A673 (cell line): ENCODE measurements around the gene NPRL2. TPM values are rescaled to one million over a fixed set of nuclear protein-coding genes. Genes with fewer than 3 reads are reported as not detected.

Experiments
- BruUV-seq: library from RNA; stranded (reverse); fragments of 400-500 nt; replicated peaks from 2 replicates; lab custom pipeline; 2021; lab: Mats Ljungman, UMichigan
- CTCF ChIA-PET: fragments of 300-600 bp; sonication (Branson Sonifier 250); formaldehyde crosslinking; loops from one replicate; lab custom pipeline; 2022; ENCODE audit warnings: antibody characterized with exemption; lab: Charles Lee
- POLR2A ChIA-PET: fragments of 300-600 bp; sonication (Branson Sonifier 250); formaldehyde crosslinking; loops from one replicate; lab custom pipeline; 2022; ENCODE audit warnings: antibody characterized with exemption; ENCODE audit not compliant: low non-redundant PET; lab: Charles Lee
- DNase-seq: peaks from one replicate; pipeline ENCODE4 v3.0.0-alpha.2; 2015; ENCODE audit warnings: low spot score
- H3K27ac ChIP-seq: fragments of 200-600 bp; sonication (generic); 2 replicates; pipeline ENCODE4 v1.5.1; 2016; ENCODE audit warnings: mixed run types, low read depth, mild to moderate bottlenecking, mixed read lengths, antibody characterized with exemption, low read length; ENCODE audit not compliant: poor library complexity, severe bottlenecking
- H3K27me3 ChIP-seq: fragments of 200-600 bp; sonication (generic); replicated peaks from 2 replicates; pipeline ENCODE4 v1.6.1; 2017; ENCODE audit warnings: mixed run types, low read depth, mild to moderate bottlenecking, mixed read lengths, antibody characterized with exemption, low read length; ENCODE audit not compliant: insufficient read depth, poor library complexity
- H3K36me3 ChIP-seq: fragments of 200-600 bp; sonication (generic); 2 replicates; pipeline ENCODE4 v1.6.1; 2016; ENCODE audit warnings: mixed run types, mild to moderate bottlenecking, mixed read lengths, antibody characterized with exemption, low read length; ENCODE audit not compliant: insufficient read depth, poor library complexity, severe bottlenecking
- H3K4me1 ChIP-seq: fragments of 200-600 bp; sonication (generic); 2 replicates; pipeline ENCODE4 v1.6.1; 2017; ENCODE audit warnings: mixed run types, mild to moderate bottlenecking, mixed read lengths, antibody characterized with exemption, low read length; ENCODE audit not compliant: insufficient read depth, poor library complexity, severe bottlenecking
- H3K4me3 ChIP-seq: fragments of 200-600 bp; sonication (generic); 2 replicates; pipeline ENCODE4 v1.5.1; 2016; ENCODE audit warnings: low read depth, mixed run types, mild to moderate bottlenecking, mixed read lengths, low read length; ENCODE audit not compliant: poor library complexity, severe bottlenecking
- H3K9me3 ChIP-seq: fragments of 200-600 bp; sonication (generic); 2 replicates; pipeline ENCODE4 v1.6.1; 2016; ENCODE audit warnings: mixed run types, low read depth, mild to moderate bottlenecking, mixed read lengths, antibody characterized with exemption, low read length; ENCODE audit not compliant: poor library complexity, severe bottlenecking
- EZH2 ChIP-seq: fragments of 200-600 bp; sonication (generic); IDR thresholded peaks from 2 replicates; pipeline ENCODE4 v1.6.1; 2017; ENCODE audit warnings: borderline replicate concordance, low read depth, mild to moderate bottlenecking, mixed read lengths, antibody characterized with exemption, low read length; ENCODE audit not compliant: poor library complexity, severe bottlenecking
- intact Hi-C: fragments of 100-400 bp; cut with micrococcal nuclease; formaldehyde crosslinking; loops from one replicate; pipeline ENCODE4 v1.10.0; 2022; ENCODE audit not compliant: unreplicated experiment
- total RNA-seq: library from RNA; stranded (reverse); gene quantifications from 2 replicates; pipeline ENCODE4 v1.2.3, GENCODE V29; 2021
- TF ChIP-seq, protein P1 (sequence below): fragments of 300-800, 200-600 bp; sonication (generic); conservative IDR thresholded peaks from 2 replicates; pipeline ENCODE4 v1.5.1; 2017; ENCODE audit warnings: low read depth, mild to moderate bottlenecking, antibody characterized with exemption, low read length, moderate library complexity, mixed read lengths

The NPRL2 gene
- total RNA-seq, 1 experiment from 2014 or later = 16.0 TPM

DNA sequence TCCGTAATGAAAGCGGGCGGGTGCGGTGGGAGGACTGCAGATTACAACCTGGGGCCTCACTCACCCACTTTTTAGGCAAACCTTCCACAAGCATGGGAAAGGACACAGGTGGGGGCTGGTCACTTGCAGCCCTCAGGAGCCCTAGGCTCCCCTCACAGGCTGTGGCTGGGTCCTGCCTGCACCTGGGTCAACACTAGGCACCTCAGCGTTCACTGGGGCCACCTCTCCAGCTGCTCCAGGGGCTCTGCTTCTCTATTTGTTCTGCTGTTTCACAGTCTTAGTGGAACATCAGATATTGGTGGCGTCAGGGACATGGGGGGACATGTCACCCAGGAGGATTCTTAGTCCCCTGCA, 38.8 kb upstream of the NPRL2 start:
- Histone ChIP-seq H3K27ac (no peak overlapping the region), H3K9me3 (no peaks in the 10 kb centered on the region), H3K36me3 (no peaks in the 10 kb centered on the region), H3K4me3 (no peak overlapping the region), H3K27me3 (no peaks in the 10 kb centered on the region), H3K4me1 (no peaks in the 10 kb centered on the region)
- intact Hi-C loops = no loop called here
- no TSS peak for BruUV-seq
- TF ChIP-seq EZH2 = no peak
- TF ChIP-seq, protein P1, sequence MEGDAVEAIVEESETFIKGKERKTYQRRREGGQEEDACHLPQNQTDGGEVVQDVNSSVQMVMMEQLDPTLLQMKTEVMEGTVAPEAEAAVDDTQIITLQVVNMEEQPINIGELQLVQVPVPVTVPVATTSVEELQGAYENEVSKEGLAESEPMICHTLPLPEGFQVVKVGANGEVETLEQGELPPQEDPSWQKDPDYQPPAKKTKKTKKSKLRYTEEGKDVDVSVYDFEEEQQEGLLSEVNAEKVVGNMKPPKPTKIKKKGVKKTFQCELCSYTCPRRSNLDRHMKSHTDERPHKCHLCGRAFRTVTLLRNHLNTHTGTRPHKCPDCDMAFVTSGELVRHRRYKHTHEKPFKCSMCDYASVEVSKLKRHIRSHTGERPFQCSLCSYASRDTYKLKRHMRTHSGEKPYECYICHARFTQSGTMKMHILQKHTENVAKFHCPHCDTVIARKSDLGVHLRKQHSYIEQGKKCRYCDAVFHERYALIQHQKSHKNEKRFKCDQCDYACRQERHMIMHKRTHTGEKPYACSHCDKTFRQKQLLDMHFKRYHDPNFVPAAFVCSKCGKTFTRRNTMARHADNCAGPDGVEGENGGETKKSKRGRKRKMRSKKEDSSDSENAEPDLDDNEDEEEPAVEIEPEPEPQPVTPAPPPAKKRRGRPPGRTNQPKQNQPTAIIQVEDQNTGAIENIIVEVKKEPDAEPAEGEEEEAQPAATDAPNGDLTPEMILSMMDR = no peak
- CTCF ChIA-PET = no interaction called here
- no peak for DNase-seq
- POLR2A ChIA-PET = no interaction called here

DNA sequence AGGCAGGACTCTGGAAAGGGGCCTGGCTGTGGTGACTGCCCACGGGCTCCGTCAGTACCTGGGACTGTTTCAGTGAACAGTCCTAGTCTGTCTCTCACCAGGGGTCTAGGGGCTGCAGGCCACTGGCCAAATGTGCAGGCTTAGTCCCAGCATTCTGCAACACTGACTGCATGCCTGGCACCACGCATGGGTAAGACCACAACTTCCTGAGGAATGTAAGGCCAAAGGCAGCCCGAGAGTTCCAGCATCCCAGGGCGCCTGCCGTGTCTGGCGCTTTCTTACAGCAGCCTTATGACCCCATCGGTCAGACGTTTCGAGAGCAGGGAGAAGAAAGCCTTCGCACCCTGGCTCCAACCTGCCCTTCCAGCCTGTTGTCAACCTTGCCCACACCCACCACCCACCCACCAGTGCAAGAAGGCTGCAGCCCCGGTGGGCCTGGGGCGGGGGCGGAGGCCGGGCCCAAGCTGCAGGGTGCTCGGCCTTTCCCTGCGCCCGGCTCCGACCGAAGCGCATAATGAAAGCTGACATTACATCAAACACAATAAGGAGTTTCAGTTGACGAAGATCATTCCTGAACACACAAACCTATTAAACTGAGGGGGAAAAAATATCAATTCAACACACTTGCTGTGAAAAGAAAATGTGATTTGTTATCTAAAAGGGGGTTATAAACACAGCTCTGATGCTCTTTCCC, 38.3 kb upstream of the NPRL2 start:
- H3K27me3 ChIP-seq = no peaks in the 10 kb centered on the region
- CTCF ChIA-PET = no interaction called here
- no TSS peak for BruUV-seq
- no peaks in the 10 kb centered on the region for H3K36me3 ChIP-seq
- intact Hi-C loops = no loop called here
- no peaks in the 10 kb centered on the region for H3K4me1 ChIP-seq
- no peak for DNase-seq
- no peaks in the 10 kb centered on the region for H3K9me3 ChIP-seq
- POLR2A ChIA-PET = no interaction called here
- TF ChIP-seq EZH2 = no peak
- TF ChIP-seq, protein P1 = no peak
- no peak overlapping the region for H3K27ac ChIP-seq
- H3K4me3 ChIP-seq = no peak overlapping the region

DNA sequence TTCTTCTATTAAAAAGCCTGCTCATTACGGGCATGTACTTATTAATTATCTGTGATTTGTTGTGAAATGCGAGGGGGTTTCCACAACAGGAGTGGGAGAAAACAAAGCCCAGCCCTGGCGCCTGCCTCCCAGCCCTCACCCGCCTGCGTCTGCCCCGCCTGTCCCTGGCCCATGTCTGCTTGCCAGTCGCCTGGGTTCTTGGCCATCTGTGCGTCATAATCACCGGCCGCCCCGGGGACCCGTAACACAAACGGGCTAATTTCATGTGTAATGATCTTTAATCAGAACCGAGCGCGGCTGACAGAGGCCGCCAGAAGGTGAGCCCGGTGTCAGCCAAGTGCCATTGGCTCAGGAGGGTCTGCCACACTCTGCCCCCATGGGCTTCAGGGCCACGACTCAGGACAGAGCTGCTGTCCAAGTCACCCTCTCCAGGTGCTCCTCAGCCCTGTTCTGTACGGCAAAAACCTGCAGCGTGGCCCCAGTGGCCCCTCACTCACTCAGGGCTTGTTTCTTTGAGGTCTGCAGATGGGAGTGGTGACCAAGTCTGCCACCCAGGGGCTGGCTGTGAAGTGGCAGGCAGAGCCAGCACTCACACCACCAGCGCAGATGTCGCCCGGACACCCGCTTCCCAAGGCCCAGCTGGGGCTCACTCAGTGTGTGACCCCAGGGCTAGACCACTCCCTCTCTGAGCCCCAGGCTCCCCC, 37.6 kb upstream of the NPRL2 start:
- CTCF ChIA-PET = no interaction called here
- intact Hi-C loops = no loop called here

More for the DNA sequence above, 37.6 kb upstream of the NPRL2 start:
- H3K27ac ChIP-seq = no peak overlapping the region
- POLR2A ChIA-PET = interaction anchor here (0.6 kb wide), 1 partner anchor 20 kb away, joined by 3 read pairs; no protein-coding TSS in a partner anchor
- no peaks in the 10 kb centered on the region for H3K27me3 ChIP-seq
- no peak overlapping the region for H3K4me3 ChIP-seq
- no peaks in the 10 kb centered on the region for H3K36me3 ChIP-seq
- H3K4me1 ChIP-seq = no peaks in the 10 kb centered on the region
- DNase-seq = no peak
- BruUV-seq = no TSS peak
- TF ChIP-seq EZH2 = no peak
- TF ChIP-seq, protein P1 = 0 out of 2 replicates have a peak, but pooled peaks have one; percentile 24
- no peaks in the 10 kb centered on the region for H3K9me3 ChIP-seq
